ENCODE data around the gene CTU2. TPM values are rescaled to one million over a fixed set of nuclear protein-coding genes. Genes with fewer than 3 reads are reported as not detected.

The CTU2 gene
- total RNA-seq, 1 donor from 2014 or later = 32.1 TPM

- Mint-ChIP-seq H3K27ac (ENCODE audit: unreplicated experiment) (no peak overlapping the region), H3K36me3 (ENCODE audit: low read depth) (no peaks in the 10 kb centered on the region), H3K27me3 (ENCODE audit: low read depth) (no peaks in the 10 kb centered on the region), H3K9me3 (no peaks in the 10 kb centered on the region), H3K4me1 (no peaks in the 10 kb centered on the region), H3K4me3 (no peak overlapping the region)
- TF ChIP-seq CTCF (conservative IDR thresholded peaks at IDR 0.05) = no peak
- DNase-seq (ENCODE audit: low read depth, low spot score) = no peak
These were observed 20.7 kb downstream of the CTU2 start for GRCh38 chr16:88726981-88727380.

GRCh38 chr16:88727871-88728270 is 21.6 kb downstream of the CTU2 start:
- no peak for TF ChIP-seq CTCF (conservative IDR thresholded peaks at IDR 0.05)
- Mint-ChIP-seq H3K4me3 (no peak overlapping the region), H3K36me3 (ENCODE audit: low read depth) (no peaks in the 10 kb centered on the region), H3K4me1 (no peaks in the 10 kb centered on the region), H3K27ac (ENCODE audit: unreplicated experiment) (no peak overlapping the region), H3K9me3 (no peaks in the 10 kb centered on the region), H3K27me3 (ENCODE audit: low read depth) (no peaks in the 10 kb centered on the region)
- no peak for DNase-seq (ENCODE audit: low read depth, low spot score)

- Mint-ChIP-seq H3K9me3 (no peaks in the 10 kb centered on the region), H3K36me3 (ENCODE audit: low read depth) (no peaks in the 10 kb centered on the region), H3K27ac (ENCODE audit: unreplicated experiment) (peak overlapping the region; percentile 19), H3K4me3 (no peak overlapping the region), H3K27me3 (ENCODE audit: low read depth) (no peaks in the 10 kb centered on the region), H3K4me1 (no peaks in the 10 kb centered on the region)
- no peak for TF ChIP-seq CTCF (conservative IDR thresholded peaks at IDR 0.05)
- DNase-seq (ENCODE audit: low read depth, low spot score) = no peak
These were observed 24.6 kb downstream of the CTU2 start for GRCh38 chr16:88730632-88731607.

GRCh38 chr16:88731699-88732098 is 25.4 kb downstream of the CTU2 start:
- Mint-ChIP-seq H3K36me3 (ENCODE audit: low read depth) (no peaks in the 10 kb centered on the region), H3K27ac (ENCODE audit: unreplicated experiment) (no peak overlapping the region), H3K27me3 (ENCODE audit: low read depth) (no peaks in the 10 kb centered on the region), H3K9me3 (no peaks in the 10 kb centered on the region), H3K4me3 (no peak overlapping the region), H3K4me1 (no peaks in the 10 kb centered on the region)
- DNase-seq (ENCODE audit: low read depth, low spot score) = no peak
- TF ChIP-seq CTCF (conservative IDR thresholded peaks at IDR 0.05) = no peak

- no peak overlapping the region for H3K27ac Mint-ChIP-seq (ENCODE audit: unreplicated experiment)
- no peaks in the 10 kb centered on the region for H3K9me3 Mint-ChIP-seq
- H3K4me1 Mint-ChIP-seq = no peaks in the 10 kb centered on the region
- DNase-seq (ENCODE audit: low read depth, low spot score) = no peak
- H3K36me3 Mint-ChIP-seq (ENCODE audit: low read depth) = no peaks in the 10 kb centered on the region
- TF ChIP-seq CTCF (conservative IDR thresholded peaks at IDR 0.05) = no peak
- no peaks in the 10 kb centered on the region for H3K27me3 Mint-ChIP-seq (ENCODE audit: low read depth)
- H3K4me3 Mint-ChIP-seq = no peak overlapping the region
These were observed 26.1 kb downstream of the CTU2 start for GRCh38 chr16:88732172-88732960.
